Endometrium (tissue), 2 donors: ENCODE measurements around the gene THOC1.

Experiments
- FAIRE-seq: peaks from 2 replicates; lab custom pipeline; 2012; peaks lifted over from hg19 to GRCh38; lab: Jason Lieb, UNC
- donor health status: control.
- donor health status: control.

The THOC1 gene

GRCh38 chr18:274313-274712, 6.5 kb upstream of the THOC1 start:
- FAIRE-seq, result no peak

DNA sequence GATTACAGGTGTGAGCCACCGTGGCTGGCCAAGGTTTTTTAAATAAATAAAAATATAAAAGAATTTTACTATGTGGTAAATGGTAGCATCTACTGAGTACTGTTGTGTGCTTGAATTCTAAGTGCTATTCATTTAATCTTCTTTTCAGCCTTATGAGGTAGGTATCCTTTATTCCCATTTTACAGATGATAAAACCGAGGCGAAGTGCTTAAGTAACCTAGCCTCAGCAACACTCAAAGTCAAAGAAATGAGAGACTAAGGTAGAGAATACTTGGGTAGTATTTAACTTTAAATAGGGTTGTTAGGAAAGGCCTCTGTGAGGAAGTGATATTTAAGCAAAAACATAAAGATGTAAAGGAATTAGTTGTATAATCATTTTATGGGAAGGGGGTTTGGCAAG, 5.7 kb upstream of the THOC1 start:
- no peak for FAIRE-seq

- FAIRE-seq, result no peak
Observed at GRCh38 chr18:272650-273049, 4.8 kb upstream of the THOC1 start.

DNA sequence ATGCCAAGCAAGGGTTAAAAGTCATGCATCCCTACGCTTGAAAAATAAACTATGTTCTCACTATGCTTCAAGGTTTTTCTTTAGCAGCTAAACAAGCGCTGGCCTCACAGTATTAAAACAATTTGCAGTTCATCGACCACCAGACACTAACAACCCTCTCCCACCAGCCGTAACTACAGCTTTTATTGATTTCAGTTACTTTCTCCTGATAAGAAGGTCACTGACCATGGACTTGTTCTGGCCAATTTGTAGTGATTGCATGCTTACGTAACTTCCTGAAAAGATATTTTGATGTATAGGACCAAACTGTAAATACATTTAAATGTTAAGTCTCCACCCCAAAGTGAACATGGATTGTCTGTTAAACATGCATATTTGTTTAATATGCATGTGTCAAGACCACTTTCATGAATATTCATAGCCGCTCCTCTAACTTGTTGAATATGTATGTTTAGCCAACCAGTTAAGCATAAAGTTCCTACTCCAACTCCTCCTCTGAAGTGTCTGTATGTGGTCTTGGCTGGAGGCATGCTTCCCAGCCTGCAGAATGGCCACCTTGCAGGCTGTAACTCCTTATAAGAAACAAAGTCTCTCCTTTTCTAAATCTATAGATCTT, 1.7 kb upstream of the THOC1 start:
- no peak for FAIRE-seq

DNA sequence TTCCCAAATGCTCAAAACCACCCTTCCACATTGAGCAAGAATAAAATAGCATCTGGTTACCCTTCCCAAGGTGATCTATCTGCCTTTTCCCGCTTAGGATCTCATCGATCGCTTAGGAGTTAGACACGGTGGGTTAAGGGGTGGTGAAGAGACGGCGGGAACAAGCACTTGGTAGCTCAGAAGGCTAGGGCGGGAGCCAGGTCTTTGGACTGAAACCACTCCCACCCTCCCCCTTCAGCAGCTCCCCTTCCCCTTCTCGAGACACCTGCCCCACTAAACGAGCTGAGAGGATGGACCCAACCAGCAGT, 513 bp downstream of the THOC1 start:
- no peak for FAIRE-seq

GRCh38 chr18:261398-262073, 6.3 kb downstream of the THOC1 start:
- FAIRE-seq, result no peak

DNA sequence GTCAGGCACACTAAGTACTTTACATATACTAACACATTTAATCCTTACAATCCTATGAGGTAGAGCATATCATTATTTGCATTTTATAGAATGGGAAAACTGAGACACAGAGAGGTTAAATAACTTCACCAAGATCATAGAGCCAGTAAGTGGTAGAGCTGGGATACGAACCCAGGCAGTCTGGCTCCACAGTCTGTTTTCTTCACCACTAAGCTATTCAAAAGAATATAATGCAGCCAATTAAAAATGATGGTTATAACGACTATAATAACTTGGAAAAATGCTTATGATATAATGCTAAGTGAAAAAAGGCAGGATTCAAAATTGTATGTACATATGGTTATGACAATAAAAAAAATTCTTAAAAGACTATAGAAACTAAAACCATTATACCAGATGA, 7.3 kb downstream of the THOC1 start:
- no peak for FAIRE-seq

DNA sequence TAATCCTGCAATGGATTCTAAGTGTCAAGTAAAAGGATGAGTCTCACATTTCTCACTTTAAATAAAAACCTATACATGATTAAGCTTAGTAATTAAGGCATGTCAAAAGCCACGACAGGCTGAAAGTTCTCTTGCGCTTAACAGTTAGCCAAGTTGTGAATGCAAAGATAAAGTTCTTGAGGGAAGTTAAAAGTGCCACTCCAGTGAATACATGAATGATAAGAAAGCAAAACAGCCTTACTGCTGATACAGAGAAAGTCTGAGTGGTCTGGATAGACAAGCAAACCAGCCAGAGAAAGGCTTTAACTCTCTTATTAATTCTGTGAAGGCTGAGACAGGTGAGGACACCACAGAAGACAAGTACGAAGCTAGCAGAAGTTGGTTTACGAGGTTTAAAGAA, 12.7 kb downstream of the THOC1 start:
- no peak for FAIRE-seq

DNA sequence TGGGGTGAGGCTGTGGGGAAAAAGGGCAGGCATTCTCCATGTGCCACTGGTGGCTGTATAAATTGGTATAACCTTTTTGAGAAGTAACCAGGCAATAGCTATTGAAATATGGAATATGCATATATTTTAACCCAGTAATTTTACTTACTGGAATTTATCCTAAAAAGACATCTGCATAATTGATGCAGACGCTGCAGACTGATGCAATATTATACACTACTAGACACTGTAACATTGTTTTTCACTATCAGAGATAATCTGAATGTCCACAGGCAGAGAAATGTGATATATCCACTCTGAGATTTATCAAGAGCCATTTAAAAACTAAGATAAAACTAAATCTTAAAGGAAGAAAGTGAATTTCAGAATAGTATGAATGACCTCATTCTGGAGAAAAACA, 14.7 kb downstream of the THOC1 start:
- FAIRE-seq, result no peak

GRCh38 chr18:251572-251971, 16.3 kb downstream of the THOC1 start:
- no peak for FAIRE-seq

DNA sequence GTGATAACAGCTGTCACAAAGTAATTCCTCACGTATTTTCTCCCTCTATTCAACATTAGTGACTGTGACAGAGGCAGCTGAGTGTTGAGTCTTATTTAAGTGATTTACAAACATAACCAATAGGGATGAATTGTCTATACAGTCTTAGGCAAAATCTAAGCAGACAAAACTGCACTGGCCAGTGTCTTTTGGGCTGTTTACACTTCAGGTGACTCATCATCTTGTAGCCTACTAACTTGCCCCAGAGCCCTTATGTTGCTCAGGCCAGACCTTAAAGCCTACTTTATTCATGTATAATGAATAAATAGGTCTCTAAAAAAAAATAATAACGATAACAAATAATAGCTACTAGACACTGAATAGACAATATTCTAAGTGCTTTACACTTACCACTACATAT, 17.2 kb downstream of the THOC1 start:
- no peak for FAIRE-seq

GRCh38 chr18:248053-248452, 19.8 kb downstream of the THOC1 start:
- no peak for FAIRE-seq

- no peak for FAIRE-seq
Observed at GRCh38 chr18:245282-245847, 22.5 kb downstream of the THOC1 start.

GRCh38 chr18:240175-240574, 27.7 kb downstream of the THOC1 start:
- FAIRE-seq, result no peak

- FAIRE-seq, result no peak
Observed at GRCh38 chr18:231563-231962, 36.3 kb downstream of the THOC1 start.

- no peak for FAIRE-seq
Observed at GRCh38 chr18:228586-228985, 39.3 kb downstream of the THOC1 start.

DNA sequence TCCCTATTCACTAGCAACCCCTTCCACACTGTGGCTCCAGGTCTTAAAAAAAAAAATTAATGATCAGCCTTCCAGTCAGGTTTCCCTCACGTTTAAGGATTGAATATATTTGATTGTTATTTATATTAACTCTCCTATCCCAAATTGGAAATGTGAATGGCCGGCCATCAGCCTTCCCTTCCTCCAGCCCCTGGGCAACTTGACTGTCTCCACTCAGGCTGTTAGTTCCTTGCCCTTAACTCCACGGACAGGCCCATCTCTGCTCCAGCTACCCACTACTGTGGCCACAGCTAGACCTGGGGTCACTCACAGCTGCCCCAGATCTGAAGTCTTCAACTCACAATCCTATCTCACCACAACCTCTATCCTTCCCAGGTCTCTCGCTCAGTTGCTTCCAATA, 39.9 kb downstream of the THOC1 start:
- FAIRE-seq, result no peak

- no peak for FAIRE-seq
Observed at GRCh38 chr18:227374-227773, 40.5 kb downstream of the THOC1 start.

DNA sequence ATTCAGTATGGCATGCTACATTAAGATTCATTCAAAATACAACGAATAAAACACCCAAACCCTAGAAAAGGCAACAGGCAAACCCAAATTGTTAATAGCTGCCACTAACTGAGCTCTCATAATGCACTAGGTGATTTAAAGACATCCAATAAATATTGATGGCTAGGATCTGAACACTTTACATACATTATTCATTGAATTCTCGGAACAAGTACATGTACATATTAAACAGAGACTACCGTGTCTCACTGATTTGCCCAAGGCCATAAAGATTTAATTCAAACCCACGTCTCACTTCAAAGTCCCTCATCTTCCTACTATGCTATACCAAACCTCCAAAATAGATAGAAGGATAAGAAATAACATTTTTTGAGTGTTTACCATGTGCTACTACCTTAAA, 42.1 kb downstream of the THOC1 start:
- no peak for FAIRE-seq

GRCh38 chr18:220708-221107, 47.1 kb downstream of the THOC1 start:
- no peak for FAIRE-seq

- no peak for FAIRE-seq
Observed at GRCh38 chr18:217532-218336, 50.1 kb downstream of the THOC1 start.

- FAIRE-seq, result no peak
Observed at GRCh38 chr18:215448-216010, 52.3 kb downstream of the THOC1 start.

DNA sequence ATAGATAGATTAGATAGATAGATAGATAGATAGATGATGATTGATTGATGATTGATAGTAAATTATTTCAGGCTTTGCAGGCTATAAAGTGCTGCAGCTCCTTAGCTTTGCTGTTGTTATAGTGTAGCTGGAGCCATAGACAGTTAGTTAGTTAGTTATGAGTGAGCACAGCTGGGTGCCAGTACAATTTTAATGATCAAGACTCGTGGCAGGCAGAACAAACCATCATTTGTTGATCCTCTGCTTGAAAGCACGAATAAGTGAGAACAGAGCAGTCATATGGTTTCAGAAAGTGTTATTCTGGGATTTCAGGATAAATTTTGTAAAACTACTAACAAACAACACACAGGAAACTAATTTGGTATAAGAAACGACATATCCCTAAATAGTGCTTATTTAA, 53.9 kb downstream of the THOC1 start:
- FAIRE-seq, result no peak
